Measurements from ENCODE around the gene JAZF1. TPM values are rescaled to one million over a fixed set of nuclear protein-coding genes. Genes with fewer than 3 reads are reported as not detected.
A peak's percentile ranks its signal among the peaks of the same experiment; 100 is the strongest.

JAZF1 gene
- total RNA-seq, 1 donor from 2014 or later, result 29.4 TPM

GRCh38 chr7:28107960-28108359, 72.6 kb downstream of the JAZF1 start:
- Histone ChIP-seq H3K4me3 (no peak overlapping the region), H3K36me3 (no peaks in the 10 kb centered on the region), H3K9me3 (replicated peaks) (no peaks in the 10 kb centered on the region), H3K4me1 (peaks cover 60% of the 10 kb centered on the region), H3K27ac (replicated peaks) (peak overlapping the region; percentile 91), H3K27me3 (ENCODE audit: low read depth) (no peaks in the 10 kb centered on the region)
- intact Hi-C loops (cut with micrococcal nuclease), result no loop called here
- TF ChIP-seq CTCF (IDR thresholded peaks at IDR 0.05; ENCODE audit: borderline replicate concordance), result no peak
- no peak for DNase-seq

GRCh38 chr7:28106321-28106829, 74.2 kb downstream of the JAZF1 start:
- TF ChIP-seq CTCF (IDR thresholded peaks at IDR 0.05; ENCODE audit: borderline replicate concordance), result no peak
- Histone ChIP-seq H3K9me3 (replicated peaks) (no peaks in the 10 kb centered on the region), H3K4me3 (peak overlapping the region; percentile 7), H3K36me3 (no peaks in the 10 kb centered on the region), H3K27me3 (ENCODE audit: low read depth) (no peaks in the 10 kb centered on the region), H3K4me1 (peaks cover 69% of the 10 kb centered on the region), H3K27ac (replicated peaks) (peak overlapping the region; percentile 91)
- DNase-seq, result peak; percentile 26
- intact Hi-C loops (cut with micrococcal nuclease), result no loop called here

- Histone ChIP-seq H3K4me1 (peaks cover 79% of the 10 kb centered on the region), H3K4me3 (peak overlapping the region; percentile 7)
- intact Hi-C loops (cut with micrococcal nuclease), result no loop called here
Measured at GRCh38 chr7:28105234-28105633, 75.4 kb downstream of the JAZF1 start.

GRCh38 chr7:28104811-28105210, 75.8 kb downstream of the JAZF1 start:
- H3K36me3 ChIP-seq, result no peaks in the 10 kb centered on the region
- no peaks in the 10 kb centered on the region for H3K9me3 ChIP-seq (replicated peaks)
- peak overlapping the region; percentile 91 for H3K27ac ChIP-seq (replicated peaks)
- no peak for DNase-seq
- no peaks in the 10 kb centered on the region for H3K27me3 ChIP-seq (ENCODE audit: low read depth)
- intact Hi-C loops (cut with micrococcal nuclease), result no loop called here
- H3K4me3 ChIP-seq, result peak overlapping the region; percentile 7
- no peak for TF ChIP-seq CTCF (IDR thresholded peaks at IDR 0.05; ENCODE audit: borderline replicate concordance)
- H3K4me1 ChIP-seq, result peaks cover 79% of the 10 kb centered on the region

More at GRCh38 chr7:28105234-28105633, 75.4 kb downstream of the JAZF1 start:
- no peak for TF ChIP-seq CTCF (IDR thresholded peaks at IDR 0.05; ENCODE audit: borderline replicate concordance)
- Histone ChIP-seq H3K36me3 (no peaks in the 10 kb centered on the region), H3K9me3 (replicated peaks) (no peaks in the 10 kb centered on the region), H3K27me3 (ENCODE audit: low read depth) (no peaks in the 10 kb centered on the region), H3K27ac (replicated peaks) (peak overlapping the region; percentile 91)
- DNase-seq, result no peak

GRCh38 chr7:28104041-28104541, 76.5 kb downstream of the JAZF1 start:
- H3K27me3 ChIP-seq (ENCODE audit: low read depth), result no peaks in the 10 kb centered on the region
- DNase-seq, result peak; percentile 29
- peak overlapping the region; percentile 91 for H3K27ac ChIP-seq (replicated peaks)
- H3K4me1 ChIP-seq, result peaks cover 79% of the 10 kb centered on the region
- no peak overlapping the region for H3K4me3 ChIP-seq
- no peak for TF ChIP-seq CTCF (IDR thresholded peaks at IDR 0.05; ENCODE audit: borderline replicate concordance)
- intact Hi-C loops (cut with micrococcal nuclease), result no loop called here
- H3K36me3 ChIP-seq, result no peaks in the 10 kb centered on the region
- no peaks in the 10 kb centered on the region for H3K9me3 ChIP-seq (replicated peaks)

Data from left ventricle myocardium inferior (tissue), 1 donor.